ENCODE results near the gene MAPK1.

- no peak for TF ChIP-seq CTCF (IDR thresholded peaks at IDR 0.05)
- TF ChIP-seq POLR2A (IDR thresholded peaks at IDR 0.05) = no peak
Observed at GRCh38 chr22:21713428-21714058, 153.9 kb downstream of the MAPK1 start.

Data from esophagus squamous epithelium (tissue), 4 donors.